ENCODE measurements around the gene CDK13.

The CDK13 gene

GRCh38 chr7:40098810-40099209, 148.8 kb downstream of the CDK13 start:
- TF ChIP-seq ZC3H10 (CRISPR knock-in tag; IDR thresholded peaks at IDR 0.05) (no peak), ZFP3 (CRISPR knock-in tag; IDR thresholded peaks at IDR 0.05) (no peak), ZFP30 (CRISPR knock-in tag; IDR thresholded peaks at IDR 0.05) (no peak), TSHZ2 (CRISPR knock-in tag; IDR thresholded peaks at IDR 0.05) (no peak), TOX (CRISPR knock-in tag; IDR thresholded peaks at IDR 0.05; ENCODE audit: borderline replicate concordance) (no peak), CSRNP3 (CRISPR knock-in tag; IDR thresholded peaks at IDR 0.05) (no peak), ZNF8 (CRISPR knock-in tag; IDR thresholded peaks at IDR 0.05) (no peak), ISL1 (CRISPR knock-in tag; IDR thresholded peaks at IDR 0.05) (no peak), ESRRG (CRISPR knock-in tag; IDR thresholded peaks at IDR 0.05) (no peak), ARNTL (CRISPR knock-in tag; IDR thresholded peaks at IDR 0.05; ENCODE audit: borderline replicate concordance, low read depth) (no peak), PATZ1 (CRISPR knock-in tag; IDR thresholded peaks at IDR 0.05; ENCODE audit: borderline replicate concordance) (no peak), OSR1 (CRISPR knock-in tag; IDR thresholded peaks at IDR 0.05) (no peak), SNAI2 (CRISPR knock-in tag; IDR thresholded peaks at IDR 0.05) (no peak), ZNF565 (CRISPR knock-in tag; conservative IDR thresholded peaks at IDR 0.05; ENCODE audit: low read depth) (no peak), BACH2 (CRISPR knock-in tag; IDR thresholded peaks at IDR 0.05; ENCODE audit: borderline replicate concordance) (no peak), PPARA (CRISPR knock-in tag; IDR thresholded peaks at IDR 0.05; ENCODE audit: borderline replicate concordance) (no peak)
- no peak for ATAC-seq

- no peak for ATAC-seq
- TF ChIP-seq BACH2 (CRISPR knock-in tag; IDR thresholded peaks at IDR 0.05; ENCODE audit: borderline replicate concordance) (no peak), GLIS3 (CRISPR knock-in tag; IDR thresholded peaks at IDR 0.05) (no peak), ZFP30 (CRISPR knock-in tag; IDR thresholded peaks at IDR 0.05) (no peak), POU6F1 (CRISPR knock-in tag; IDR thresholded peaks at IDR 0.05; ENCODE audit: borderline replicate concordance, low read depth) (no peak), RARB (CRISPR knock-in tag; IDR thresholded peaks at IDR 0.05) (no peak), SNAI2 (CRISPR knock-in tag; IDR thresholded peaks at IDR 0.05) (no peak)
Observed at GRCh38 chr7:40099837-40100236, 149.8 kb downstream of the CDK13 start.

- TF ChIP-seq ZNF8 (CRISPR knock-in tag; IDR thresholded peaks at IDR 0.05) (no peak), SNAI2 (CRISPR knock-in tag; IDR thresholded peaks at IDR 0.05) (no peak), TSHZ2 (CRISPR knock-in tag; IDR thresholded peaks at IDR 0.05) (no peak), ZFP30 (CRISPR knock-in tag; IDR thresholded peaks at IDR 0.05) (no peak)
- ATAC-seq, result no peak
Observed at GRCh38 chr7:40101201-40101600, 151.1 kb downstream of the CDK13 start.
